Liver (tissue), 9 donors: ENCODE data around the gene TNFRSF25. TPM values are rescaled to one million over a fixed set of nuclear protein-coding genes. Genes with fewer than 3 reads are reported as not detected.

Experiments used
- DNase-seq: peaks from one replicate; pipeline ENCODE4 v3.0.0-alpha.2; 2017; ENCODE audit warnings: low spot score
- H3K27ac ChIP-seq, 2 donors: one replicate each; pipeline ENCODE4 v1.7.0; 2013; ENCODE audit warnings: inconsistent platforms in 2 of 2, low read length in 2 of 2, control low read depth in 1 of 2, low read depth in 1 of 2, mild to moderate bottlenecking in 1 of 2
- H3K27me3 ChIP-seq, 4 donors: one replicate each; pipeline versions ENCODE4 v1.6.1 to v1.7.0; 2013; ENCODE audit warnings: low read length in 3 of 4, inconsistent platforms in 1 of 4, mild to moderate bottlenecking in 1 of 4, moderate library complexity in 1 of 4; ENCODE audit not compliant: control insufficient read depth in 4 of 4, insufficient read depth in 4 of 4
- H3K36me3 ChIP-seq, 4 donors: one replicate each; pipeline versions ENCODE4 v1.6.1 to v1.7.0; 2013; ENCODE audit warnings: low read length in 3 of 4, mild to moderate bottlenecking in 3 of 4, low read depth in 1 of 4, moderate library complexity in 1 of 4; ENCODE audit not compliant: control insufficient read depth in 4 of 4, insufficient read depth in 3 of 4
- H3K4me1 ChIP-seq, 4 donors: one replicate each; pipeline versions ENCODE4 v1.6.1 to v1.7.0; 2013; ENCODE audit warnings: low read length in 3 of 4, mild to moderate bottlenecking in 3 of 4, moderate library complexity in 1 of 4; ENCODE audit not compliant: control insufficient read depth in 4 of 4, insufficient read depth in 4 of 4
- H3K4me3 ChIP-seq, 3 donors: one replicate each; pipeline versions ENCODE4 v1.6.1 to v1.7.0; 2013; ENCODE audit warnings: low read length in 3 of 3, control low read depth in 1 of 3, low read depth in 1 of 3, mild to moderate bottlenecking in 1 of 3
- H3K9ac ChIP-seq, 2 donors: one replicate each; pipeline ENCODE4 v1.7.0; 2013; ENCODE audit warnings: low read length in 2 of 2, mild to moderate bottlenecking in 2 of 2, moderate library complexity in 2 of 2, control low read depth in 1 of 2, low read depth in 1 of 2
- H3K9me3 ChIP-seq, 4 donors: one replicate each; pipeline versions ENCODE4 v1.6.1 to v1.7.0; 2013; ENCODE audit warnings: low read length in 3 of 4; ENCODE audit not compliant: control insufficient read depth in 4 of 4
- EGR1 ChIP-seq, 2 donors: IDR thresholded peaks; 2 replicates each; pipeline ENCODE4 v1.6.1; 2016 to 2018; ENCODE audit warnings: antibody characterized with exemption in 2 of 2, low read depth in 2 of 2
- FOXA1 ChIP-seq: IDR thresholded peaks from 2 replicates; pipeline ENCODE4 v1.6.1; 2016; ENCODE audit warnings: antibody characterized with exemption
- FOXA2 ChIP-seq: IDR thresholded peaks from 2 replicates; pipeline ENCODE4 v1.6.1; 2016; ENCODE audit warnings: antibody characterized with exemption
- GABPA ChIP-seq, 2 donors: IDR thresholded peaks in 1 of 2; conservative IDR thresholded peaks in 1 of 2; 2 replicates each; pipeline ENCODE4 v1.6.1; 2016; ENCODE audit warnings: antibody characterized with exemption in 2 of 2, mild to moderate bottlenecking in 1 of 2, moderate library complexity in 1 of 2
- HNF4A ChIP-seq, 2 donors: conservative IDR thresholded peaks; 2 replicates each; pipeline ENCODE4 v1.6.1; 2016; ENCODE audit warnings: antibody characterized with exemption in 2 of 2, mild to moderate bottlenecking in 2 of 2
- HNF4G ChIP-seq: IDR thresholded peaks from 2 replicates; pipeline ENCODE4 v1.6.1; 2016; ENCODE audit warnings: antibody characterized with exemption
- JUND ChIP-seq, 2 donors: IDR thresholded peaks; 2 replicates each; pipeline ENCODE4 v1.6.1; 2016; ENCODE audit warnings: antibody characterized with exemption in 2 of 2
- MAX ChIP-seq: IDR thresholded peaks from 2 replicates; pipeline ENCODE4 v1.6.1; 2016; ENCODE audit warnings: antibody characterized with exemption
- NR2F2 ChIP-seq: IDR thresholded peaks from 2 replicates; pipeline ENCODE4 v1.6.1; 2016; ENCODE audit warnings: antibody characterized with exemption
- RAD21 ChIP-seq, 2 donors: IDR thresholded peaks; 2 replicates each; pipeline ENCODE4 v1.6.1; 2016; ENCODE audit warnings: antibody characterized with exemption in 2 of 2, mild to moderate bottlenecking in 2 of 2
- RXRA ChIP-seq, 2 donors: IDR thresholded peaks; 2 replicates each; pipeline ENCODE4 v1.6.1; 2017 to 2018; ENCODE audit warnings: antibody characterized with exemption in 2 of 2, mild to moderate bottlenecking in 1 of 2
- SP1 ChIP-seq: IDR thresholded peaks from 2 replicates; pipeline ENCODE4 v1.6.1; 2018; ENCODE audit warnings: antibody characterized with exemption, mild to moderate bottlenecking
- TAF1 ChIP-seq: conservative IDR thresholded peaks from 2 replicates; pipeline ENCODE4 v1.6.1; 2016; ENCODE audit warnings: antibody characterized with exemption, mild to moderate bottlenecking
- YY1 ChIP-seq: IDR thresholded peaks from 2 replicates; pipeline ENCODE4 v1.6.1; 2016; ENCODE audit warnings: antibody characterized with exemption, mild to moderate bottlenecking
- ZBTB33 ChIP-seq: IDR thresholded peaks from 2 replicates; pipeline ENCODE4 v1.6.1; 2016; ENCODE audit warnings: antibody characterized with exemption
- WGBS: extraction: QIAGEN DNeasy Blood & Tissue Kit; methylation state at CpG from one replicate; pipeline ENCODE4 v1.1.7; 2013; 5-methylcytosine and 5-hydroxymethylcytosine counted together
- polyA plus RNA-seq, 2 donors: library from polyadenylated mRNA; stranded (reverse) in 1 of 2; unstranded in 1 of 2; fragments of 200-250 nt in 1 of 2; fragments of >200 nt in 1 of 2; fragmentation: Nextera tagmentation in 1 of 2; extraction: Ambion mirVana in 1 of 2; gene quantifications; one replicate each; pipeline versions ENCODE4 v1.2.1 to v1.2.3, GENCODE V29; 2013 to 2015
- total RNA-seq, 2 donors: library from RNA; depleted of rRNA; stranded (reverse); fragments of >200 nt; gene quantifications; one replicate each; pipeline ENCODE4 v1.2.3, GENCODE V29; 2014
- TF ChIP-seq, protein P1 (sequence below): IDR thresholded peaks from 2 replicates; pipeline ENCODE4 v1.6.1; 2016; ENCODE audit warnings: antibody characterized with exemption, mild to moderate bottlenecking
- TF ChIP-seq, protein P2 (sequence below): fragments of 150-350 bp; IDR thresholded peaks from 2 replicates; pipeline ENCODE4 v1.5.1; 2017; ENCODE audit warnings: improper control_type of control experiment, low read depth, low read length; ENCODE audit not compliant: missing input control
- TF ChIP-seq, protein P3 (sequence below): IDR thresholded peaks from 2 replicates; pipeline ENCODE4 v1.6.1; 2016; ENCODE audit warnings: antibody characterized with exemption
- donor health status: healthy.
- donor health status: healthy.
- donor health status: healthy.
- donor health status: healthy.
- donor health status: healthy.

Gene TNFRSF25
- total and polyA plus RNA-seq, 4 donors: 0.78 to 2.6 (median 2.0) TPM

DNA sequence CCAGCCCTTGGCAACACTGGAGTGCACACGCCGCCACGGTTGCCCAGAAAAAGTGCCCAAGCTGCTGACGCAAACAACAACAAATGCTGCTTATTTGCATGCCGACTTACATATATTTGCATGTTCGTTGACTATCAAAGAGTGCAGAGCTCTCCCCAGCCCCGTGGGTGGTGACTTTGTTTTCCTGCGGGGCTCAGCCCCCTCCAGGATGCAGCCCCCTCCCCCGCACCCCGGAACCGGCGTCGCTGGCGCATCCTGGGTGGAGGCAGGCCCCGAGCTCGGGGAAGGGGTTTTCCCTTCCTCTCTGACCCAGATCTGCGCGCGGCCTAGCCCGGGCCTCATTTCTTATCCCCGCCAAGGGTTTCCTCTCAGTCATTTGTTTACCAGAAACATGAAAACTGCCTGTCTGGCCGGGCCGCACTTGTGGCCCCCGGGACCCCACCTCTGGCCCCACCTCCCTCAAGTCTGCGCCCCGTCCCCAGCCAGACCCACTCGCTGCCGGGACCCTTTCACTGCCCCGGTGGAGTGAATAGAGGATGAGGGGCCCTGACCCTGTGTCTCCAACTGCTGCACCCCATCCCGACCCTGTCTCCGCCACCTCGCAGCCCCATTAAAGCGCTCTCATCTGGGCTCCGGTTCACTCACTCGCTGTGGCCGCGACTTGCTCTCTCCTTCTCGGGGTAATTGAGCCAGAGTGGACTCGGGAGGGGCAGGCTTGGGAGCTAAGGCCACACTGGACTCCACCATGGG, 5.5 kb downstream of the TNFRSF25 start:
- Histone ChIP-seq H3K27ac (no peak overlapping the region), H3K9ac (no peak overlapping the region), H3K4me1 (peaks cover 1 to 20% (median 8%) of the 10 kb centered on the region in 4 donors), H3K27me3 (no peaks in the 10 kb centered on the region), H3K9me3 (no peaks in the 10 kb centered on the region), H3K36me3 (peaks cover 0 to 14% (median 7%) of the 10 kb centered on the region in 4 donors), H3K4me3 (no peak overlapping the region)
- no peak for DNase-seq
- TF ChIP-seq RAD21 (IDR thresholded peaks at IDR 0.05) (no peak), FOXA2 (no peak), GABPA (IDR thresholded peaks at IDR 0.05 in 1 of 2, conservative IDR thresholded peaks at IDR 0.05 in 1 of 2) (no peak), RXRA (IDR thresholded peaks at IDR 0.05) (no peak), JUND (IDR thresholded peaks at IDR 0.05) (no peak), TAF1 (no peak), YY1 (no peak), NR2F2 (no peak), MAX (no peak), ZBTB33 (no peak), HNF4A (conservative IDR thresholded peaks at IDR 0.05) (no peak), SP1 (no peak), FOXA1 (no peak), HNF4G (no peak), EGR1 (IDR thresholded peaks at IDR 0.05; ENCODE audit: low read depth in 2 of 2) (no peak)
- TF ChIP-seq, protein P1, sequence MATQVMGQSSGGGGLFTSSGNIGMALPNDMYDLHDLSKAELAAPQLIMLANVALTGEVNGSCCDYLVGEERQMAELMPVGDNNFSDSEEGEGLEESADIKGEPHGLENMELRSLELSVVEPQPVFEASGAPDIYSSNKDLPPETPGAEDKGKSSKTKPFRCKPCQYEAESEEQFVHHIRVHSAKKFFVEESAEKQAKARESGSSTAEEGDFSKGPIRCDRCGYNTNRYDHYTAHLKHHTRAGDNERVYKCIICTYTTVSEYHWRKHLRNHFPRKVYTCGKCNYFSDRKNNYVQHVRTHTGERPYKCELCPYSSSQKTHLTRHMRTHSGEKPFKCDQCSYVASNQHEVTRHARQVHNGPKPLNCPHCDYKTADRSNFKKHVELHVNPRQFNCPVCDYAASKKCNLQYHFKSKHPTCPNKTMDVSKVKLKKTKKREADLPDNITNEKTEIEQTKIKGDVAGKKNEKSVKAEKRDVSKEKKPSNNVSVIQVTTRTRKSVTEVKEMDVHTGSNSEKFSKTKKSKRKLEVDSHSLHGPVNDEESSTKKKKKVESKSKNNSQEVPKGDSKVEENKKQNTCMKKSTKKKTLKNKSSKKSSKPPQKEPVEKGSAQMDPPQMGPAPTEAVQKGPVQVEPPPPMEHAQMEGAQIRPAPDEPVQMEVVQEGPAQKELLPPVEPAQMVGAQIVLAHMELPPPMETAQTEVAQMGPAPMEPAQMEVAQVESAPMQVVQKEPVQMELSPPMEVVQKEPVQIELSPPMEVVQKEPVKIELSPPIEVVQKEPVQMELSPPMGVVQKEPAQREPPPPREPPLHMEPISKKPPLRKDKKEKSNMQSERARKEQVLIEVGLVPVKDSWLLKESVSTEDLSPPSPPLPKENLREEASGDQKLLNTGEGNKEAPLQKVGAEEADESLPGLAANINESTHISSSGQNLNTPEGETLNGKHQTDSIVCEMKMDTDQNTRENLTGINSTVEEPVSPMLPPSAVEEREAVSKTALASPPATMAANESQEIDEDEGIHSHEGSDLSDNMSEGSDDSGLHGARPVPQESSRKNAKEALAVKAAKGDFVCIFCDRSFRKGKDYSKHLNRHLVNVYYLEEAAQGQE: no peak
- TF ChIP-seq, protein P2, sequence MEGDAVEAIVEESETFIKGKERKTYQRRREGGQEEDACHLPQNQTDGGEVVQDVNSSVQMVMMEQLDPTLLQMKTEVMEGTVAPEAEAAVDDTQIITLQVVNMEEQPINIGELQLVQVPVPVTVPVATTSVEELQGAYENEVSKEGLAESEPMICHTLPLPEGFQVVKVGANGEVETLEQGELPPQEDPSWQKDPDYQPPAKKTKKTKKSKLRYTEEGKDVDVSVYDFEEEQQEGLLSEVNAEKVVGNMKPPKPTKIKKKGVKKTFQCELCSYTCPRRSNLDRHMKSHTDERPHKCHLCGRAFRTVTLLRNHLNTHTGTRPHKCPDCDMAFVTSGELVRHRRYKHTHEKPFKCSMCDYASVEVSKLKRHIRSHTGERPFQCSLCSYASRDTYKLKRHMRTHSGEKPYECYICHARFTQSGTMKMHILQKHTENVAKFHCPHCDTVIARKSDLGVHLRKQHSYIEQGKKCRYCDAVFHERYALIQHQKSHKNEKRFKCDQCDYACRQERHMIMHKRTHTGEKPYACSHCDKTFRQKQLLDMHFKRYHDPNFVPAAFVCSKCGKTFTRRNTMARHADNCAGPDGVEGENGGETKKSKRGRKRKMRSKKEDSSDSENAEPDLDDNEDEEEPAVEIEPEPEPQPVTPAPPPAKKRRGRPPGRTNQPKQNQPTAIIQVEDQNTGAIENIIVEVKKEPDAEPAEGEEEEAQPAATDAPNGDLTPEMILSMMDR: no peak
- TF ChIP-seq, protein P3, sequence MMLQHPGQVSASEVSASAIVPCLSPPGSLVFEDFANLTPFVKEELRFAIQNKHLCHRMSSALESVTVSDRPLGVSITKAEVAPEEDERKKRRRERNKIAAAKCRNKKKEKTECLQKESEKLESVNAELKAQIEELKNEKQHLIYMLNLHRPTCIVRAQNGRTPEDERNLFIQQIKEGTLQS: no peak
- 65% methylated on average over 39 of the region's 39 CpGs for WGBS
